Measurements from ENCODE around the gene TRIM45.

- TF ChIP-seq ZNF672 (CRISPR knock-in tag; IDR thresholded peaks at IDR 0.05) (no peak), MAFF (IDR thresholded peaks at IDR 0.05; ENCODE audit: low read depth, low read length) (no peak), RFX3 (CRISPR knock-in tag; IDR thresholded peaks at IDR 0.05) (no peak), FOXK2 (IDR thresholded peaks at IDR 0.05) (no peak), ZBTB1 (CRISPR knock-in tag; IDR thresholded peaks at IDR 0.05; ENCODE audit: borderline replicate concordance) (no peak)
These were observed 41.3 kb upstream of the TRIM45 start for GRCh38 chr1:117162816-117163215.

Measured in HepG2 (cell line).